ENCODE measurements around the gene DNAJC16.
"Not testable (repeated sequence)": the region's sequence is repeated elsewhere in the genome, so short reads cannot be mapped to it uniquely, and the experiment has no call there.

The DNAJC16 gene

GRCh38 chr1:15526490-15527339, at the start of gene DNAJC16:
DNAJC16 (plus strand) TSS chr1:15526848; CDS start chr1:15529106, 2,258 bp downstream.
- peak; percentile 94 to 95 for DNase-seq (ENCODE audit: low read depth in 2 of 2)

GRCh38 chr1:15476927-15477326, 49.7 kb upstream of the DNAJC16 start:
- DNase-seq (ENCODE audit: low read depth in 2 of 2): no peak

GRCh38 chr1:15477646-15478212, 48.9 kb upstream of the DNAJC16 start:
- DNase-seq (ENCODE audit: low read depth in 2 of 2): no peak

GRCh38 chr1:15479654-15480347, 46.8 kb upstream of the DNAJC16 start:
- no peak for DNase-seq (ENCODE audit: low read depth in 2 of 2)

- DNase-seq (ENCODE audit: low read depth in 2 of 2): not testable (repeated sequence)
These were observed 44.2 kb upstream of the DNAJC16 start for GRCh38 chr1:15482455-15482854.

- DNase-seq (ENCODE audit: low read depth in 2 of 2): not testable (repeated sequence)
These were observed 43.6 kb upstream of the DNAJC16 start for GRCh38 chr1:15482983-15483543.

GRCh38 chr1:15483971-15484370, 42.7 kb upstream of the DNAJC16 start:
- no peak for DNase-seq (ENCODE audit: low read depth in 2 of 2)

GRCh38 chr1:15484443-15484842, 42.2 kb upstream of the DNAJC16 start:
- not testable (repeated sequence) for DNase-seq (ENCODE audit: low read depth in 2 of 2)

GRCh38 chr1:15485636-15486035, 41.0 kb upstream of the DNAJC16 start:
- no peak for DNase-seq (ENCODE audit: low read depth in 2 of 2)

GRCh38 chr1:15486844-15487610, 39.6 kb upstream of the DNAJC16 start:
- DNase-seq (ENCODE audit: low read depth in 2 of 2): not testable (repeated sequence)

- DNase-seq (ENCODE audit: low read depth in 2 of 2): no peak
These were observed 38.3 kb upstream of the DNAJC16 start for GRCh38 chr1:15488371-15488770.

- no peak for DNase-seq (ENCODE audit: low read depth in 2 of 2)
These were observed 37.5 kb upstream of the DNAJC16 start for GRCh38 chr1:15489052-15489736.

GRCh38 chr1:15491010-15491409, 35.6 kb upstream of the DNAJC16 start:
- DNase-seq (ENCODE audit: low read depth in 2 of 2): not testable (repeated sequence)

GRCh38 chr1:15492596-15492995, 34.1 kb upstream of the DNAJC16 start:
- no peak for DNase-seq (ENCODE audit: low read depth in 2 of 2)

GRCh38 chr1:15493869-15494390, 32.7 kb upstream of the DNAJC16 start:
- no peak for DNase-seq (ENCODE audit: low read depth in 2 of 2)

- DNase-seq (ENCODE audit: low read depth in 2 of 2): no peak
These were observed 26.2 kb upstream of the DNAJC16 start for GRCh38 chr1:15500184-15501178.

- DNase-seq (ENCODE audit: low read depth in 2 of 2): no peak
These were observed 25.2 kb upstream of the DNAJC16 start for GRCh38 chr1:15501208-15502032.

- DNase-seq (ENCODE audit: low read depth in 2 of 2): no peak
These were observed 22.2 kb upstream of the DNAJC16 start for GRCh38 chr1:15504436-15504835.

- no peak for DNase-seq (ENCODE audit: low read depth in 2 of 2)
These were observed 19.8 kb upstream of the DNAJC16 start for GRCh38 chr1:15506831-15507230.
